ENCODE measurements around the gene NOL4L.

GRCh38 chr20:32560482-32560988 lies 24.6 kb downstream of the NOL4L start:
- TF ChIP-seq CTCF (IDR thresholded peaks at IDR 0.05; ENCODE audit: insufficient read depth, low read length, poor library complexity, severe bottlenecking) = no peak
- no peak for TF ChIP-seq EZH2phosphoT487 (conservative IDR thresholded peaks at IDR 0.05; ENCODE audit: low read length)
